CD4-positive, alpha-beta T cell treated with Interleukin-21 for 1 hour (primary cell): ENCODE data around the gene PDE8B.

ENCODE experiments used
- DNase-seq: peaks from one replicate; pipeline ENCODE4 v3.0.0-alpha.2; 2020

The PDE8B gene

GRCh38 chr5:77189421-77189820 is 21.1 kb upstream of the PDE8B start:
- DNase-seq: no peak

GRCh38 chr5:77192441-77193050 is 17.9 kb upstream of the PDE8B start:
- DNase-seq: no peak

GRCh38 chr5:77194762-77195161 is 15.7 kb upstream of the PDE8B start:
- no peak for DNase-seq

- no peak for DNase-seq
These were observed 12.5 kb upstream of the PDE8B start for GRCh38 chr5:77197840-77198554.

- DNase-seq: no peak
These were observed 9.8 kb upstream of the PDE8B start for GRCh38 chr5:77200663-77201062.

GRCh38 chr5:77202145-77202544 is 8.3 kb upstream of the PDE8B start:
- DNase-seq: no peak

GRCh38 chr5:77204967-77205366 is 5.5 kb upstream of the PDE8B start:
- no peak for DNase-seq

GRCh38 chr5:77208507-77209163 is 1.8 kb upstream of the PDE8B start:
- no peak for DNase-seq

GRCh38 chr5:77209495-77210090 is 887 bp upstream of the PDE8B start:
- no peak for DNase-seq

GRCh38 chr5:77210964-77211690 is 647 bp downstream of the PDE8B start:
- no peak for DNase-seq

GRCh38 chr5:77211691-77212047 is 1.2 kb downstream of the PDE8B start:
- DNase-seq: no peak

GRCh38 chr5:77213601-77214000 is 3.1 kb downstream of the PDE8B start:
- DNase-seq: no peak

- no peak for DNase-seq
These were observed 3.7 kb downstream of the PDE8B start for GRCh38 chr5:77214151-77214550.

- DNase-seq: no peak
These were observed 7.8 kb downstream of the PDE8B start for GRCh38 chr5:77218263-77218662.

- no peak for DNase-seq
These were observed 10.6 kb downstream of the PDE8B start for GRCh38 chr5:77221115-77221514.

- no peak for DNase-seq
These were observed 12.2 kb downstream of the PDE8B start for GRCh38 chr5:77222722-77223121.

GRCh38 chr5:77223653-77224052 is 13.2 kb downstream of the PDE8B start:
- DNase-seq: no peak

- no peak for DNase-seq
These were observed 14.3 kb downstream of the PDE8B start for GRCh38 chr5:77224672-77225355.

GRCh38 chr5:77225531-77225930 is 15.1 kb downstream of the PDE8B start:
- DNase-seq: no peak

- DNase-seq: no peak
These were observed 19.4 kb downstream of the PDE8B start for GRCh38 chr5:77229887-77230286.

- DNase-seq: no peak
These were observed 20.4 kb downstream of the PDE8B start for GRCh38 chr5:77230727-77231470.
